Left forelimb (tissue), 1 donor: ENCODE measurements around the gene GSTCD.
A peak's percentile ranks its signal among the peaks of the same experiment; 100 is the strongest.
"Not testable (repeated sequence)": the region's sequence is repeated elsewhere in the genome, so short reads cannot be mapped to it uniquely, and the experiment has no call there.

Experiments
- DNase-seq: peaks from one replicate; pipeline ENCODE4 v3.0.0-alpha.2; 2018; ENCODE audit warnings: low spot score

GSTCD gene, protein sequence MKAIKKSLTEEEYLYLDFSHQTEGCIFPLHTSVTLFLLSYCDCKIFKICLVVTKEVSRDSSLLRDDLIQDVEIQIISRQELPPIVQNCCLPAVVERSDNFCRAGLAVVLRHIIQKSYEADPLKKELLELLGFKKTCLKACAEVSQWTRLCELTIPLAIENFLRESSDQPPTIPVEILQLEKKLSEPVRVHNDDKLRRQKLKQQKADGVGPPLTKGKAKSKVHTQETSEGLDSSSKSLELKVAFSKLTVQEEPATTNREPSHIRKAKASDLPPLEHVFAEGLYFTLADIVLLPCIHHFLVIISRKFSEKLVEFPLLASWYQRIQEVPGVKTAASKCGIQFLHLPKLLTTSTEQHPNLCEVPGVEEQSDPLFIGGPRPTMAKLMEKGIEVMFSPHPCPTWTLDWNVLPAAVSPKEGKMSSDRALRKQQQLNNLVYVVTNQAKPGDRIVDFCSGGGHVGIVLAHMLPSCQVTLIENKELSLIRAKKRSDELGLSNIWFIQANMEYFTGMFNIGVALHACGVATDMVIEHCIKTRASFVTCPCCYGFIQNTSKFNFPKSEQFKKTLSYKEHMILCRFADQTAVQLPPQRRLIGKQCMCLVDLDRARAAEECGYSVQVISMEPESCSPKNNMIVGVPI

DNA sequence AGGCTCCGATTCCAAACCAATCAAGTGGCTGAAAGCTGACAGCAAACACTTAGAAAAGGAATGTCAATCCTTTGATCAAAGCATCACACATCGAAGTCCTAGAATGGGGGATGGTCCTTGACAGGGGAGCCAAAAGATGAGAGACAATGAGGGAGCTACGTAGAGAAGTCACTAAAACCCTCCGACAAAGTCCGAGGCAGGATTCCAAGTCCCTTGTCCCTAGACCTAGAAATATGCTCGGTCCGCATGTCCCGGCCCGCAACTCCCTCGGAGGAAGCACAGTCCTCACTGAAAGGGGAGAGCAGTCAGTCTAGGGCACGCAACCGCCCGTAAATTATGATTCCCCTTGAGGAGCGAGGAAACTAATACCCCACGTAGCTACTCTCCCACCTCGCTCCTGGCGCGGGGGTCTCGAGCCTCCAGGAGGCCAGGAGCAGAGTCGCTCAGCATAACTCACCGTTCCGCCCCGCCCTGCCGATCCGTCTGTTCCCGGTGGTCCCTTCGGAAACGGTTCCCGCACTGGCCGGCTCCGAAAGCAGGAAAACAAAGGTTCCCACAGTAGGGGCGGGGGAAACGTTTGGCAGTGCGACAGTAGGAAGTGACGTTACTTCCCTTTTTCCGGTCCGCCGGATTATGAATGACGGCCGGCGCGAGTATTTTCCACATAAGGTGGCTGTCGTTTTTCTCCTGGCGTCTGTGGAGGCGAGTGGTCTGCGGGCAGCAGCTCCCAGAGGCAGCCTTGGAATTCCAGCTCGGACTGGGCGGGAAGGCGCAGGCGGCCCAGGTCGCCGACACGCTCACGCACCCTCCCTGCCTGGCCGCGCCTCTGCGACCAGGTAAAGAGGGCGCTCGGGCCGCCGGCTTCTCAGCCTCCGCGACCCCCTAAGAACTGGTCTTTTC is at the start of gene GSTCD, which contains the start of gene INTS12:
TSS of gene GSTCD (plus strand) at position 604 of the 900 bp plus-strand sequence. CDS start 8,830 bp downstream, outside the sequence.
TSS of gene INTS12 (minus strand) at position 509 of the 900 bp plus-strand sequence. CDS start 8,684 bp downstream, outside the sequence.
- DNase-seq: peak; percentile 95

DNA sequence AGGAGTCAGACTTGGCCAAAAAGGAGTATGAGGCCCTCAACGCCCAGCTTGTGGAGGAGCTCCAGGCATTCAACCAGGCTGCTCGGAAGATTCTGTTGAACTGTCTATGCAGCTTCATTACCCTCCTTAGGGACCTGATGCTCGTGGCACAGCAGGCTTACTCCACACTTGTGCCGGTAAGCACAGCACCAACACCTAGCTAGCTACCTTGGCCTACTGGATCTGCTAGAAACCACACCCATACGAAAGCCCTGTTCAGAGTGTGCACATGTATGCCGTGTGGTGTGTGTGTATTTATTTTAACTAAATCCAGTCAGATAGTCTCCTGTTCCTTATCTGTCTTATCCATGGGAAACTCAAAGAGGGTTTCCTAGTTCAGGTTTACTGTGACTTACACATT is 49.4 kb upstream of the GSTCD start:
- no peak for DNase-seq

DNA sequence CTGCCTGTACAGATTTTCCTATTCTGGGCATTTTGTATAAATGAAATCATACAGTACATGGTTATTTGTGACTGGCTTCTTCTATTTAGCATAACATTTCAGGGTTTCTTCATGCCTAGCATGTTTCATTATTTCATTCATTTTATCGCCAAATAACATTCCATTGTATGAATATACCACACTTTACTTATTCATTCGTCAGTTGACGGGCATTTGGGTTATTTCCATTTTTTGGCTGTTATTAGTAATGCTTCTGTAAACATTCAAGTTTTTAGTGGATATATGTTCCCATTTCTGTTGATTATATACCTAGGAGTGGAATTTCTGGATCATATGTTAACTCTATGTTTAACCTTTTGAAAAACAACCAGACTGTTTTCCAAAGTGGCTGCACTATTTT is 47.6 kb upstream of the GSTCD start:
- DNase-seq: no peak

DNA sequence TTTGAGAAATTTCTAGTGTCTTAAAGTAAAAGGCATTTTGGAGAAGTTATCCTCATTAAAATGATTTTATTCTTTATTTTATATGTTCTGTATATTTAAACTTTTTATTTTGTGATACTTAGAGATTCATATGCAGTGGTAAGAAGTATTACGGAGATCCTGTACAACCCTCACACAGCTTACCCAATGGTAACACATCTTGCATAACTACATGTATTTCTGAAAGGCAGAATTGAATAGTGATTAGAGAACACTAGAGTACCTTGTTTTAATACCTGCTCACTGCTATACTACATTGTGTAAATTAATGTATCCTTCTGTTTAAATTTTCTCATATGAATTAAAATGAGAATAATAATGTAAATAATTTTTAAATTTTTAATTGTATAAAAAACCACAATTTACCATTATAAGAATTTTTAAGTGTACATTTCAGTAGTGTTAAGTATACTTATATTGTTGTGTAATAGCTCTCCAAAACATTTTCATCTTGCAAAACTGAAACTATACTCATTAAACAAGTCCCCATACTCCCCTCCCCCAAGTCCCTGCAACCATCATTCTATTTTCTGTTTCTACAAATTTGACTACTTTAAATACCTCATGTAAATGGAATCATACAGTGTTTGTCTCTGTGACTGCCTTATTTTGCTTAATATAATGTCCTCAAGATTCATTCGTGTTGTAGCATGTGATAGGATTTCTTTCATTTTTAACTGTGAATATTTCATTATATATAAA is 45.5 kb upstream of the GSTCD start:
- DNase-seq: no peak

DNA sequence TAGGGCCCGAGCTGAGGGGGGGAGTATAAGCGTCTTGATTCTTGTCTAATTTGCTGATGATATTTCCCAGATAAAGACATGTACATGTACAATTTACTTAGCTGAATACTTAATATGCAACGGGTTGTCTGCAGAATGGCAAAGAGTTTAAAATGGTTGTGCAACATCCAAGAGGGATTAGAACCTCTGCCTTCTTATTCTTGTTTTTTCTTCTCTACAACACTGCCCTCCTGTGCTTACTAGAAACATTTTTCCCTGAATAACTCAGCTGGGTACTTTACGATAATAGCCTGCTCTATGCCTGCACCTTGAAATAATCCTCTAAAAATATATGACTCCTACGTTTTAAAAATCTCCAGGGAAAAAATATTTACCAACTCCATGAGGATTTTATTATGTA is 41.9 kb upstream of the GSTCD start:
- no peak for DNase-seq

DNA sequence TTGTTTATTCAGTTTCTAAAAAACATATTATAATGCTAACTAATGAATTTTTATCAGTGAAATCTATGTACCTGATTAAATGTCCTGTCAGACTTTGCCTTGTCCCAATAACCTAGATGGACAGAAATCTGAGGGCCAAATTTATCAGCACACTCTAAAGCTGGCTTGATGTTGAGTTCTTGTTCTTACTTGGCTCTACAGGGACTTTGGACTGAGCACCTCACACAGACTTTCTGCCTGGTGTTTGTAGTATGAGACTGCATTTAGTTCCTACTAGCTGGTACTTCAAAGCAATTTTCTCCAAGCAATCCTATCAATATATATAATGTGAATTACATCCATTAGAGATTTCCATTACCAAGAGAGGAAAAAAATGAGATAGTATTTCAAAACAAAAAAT is 37.9 kb upstream of the GSTCD start:
- DNase-seq: no peak

DNA sequence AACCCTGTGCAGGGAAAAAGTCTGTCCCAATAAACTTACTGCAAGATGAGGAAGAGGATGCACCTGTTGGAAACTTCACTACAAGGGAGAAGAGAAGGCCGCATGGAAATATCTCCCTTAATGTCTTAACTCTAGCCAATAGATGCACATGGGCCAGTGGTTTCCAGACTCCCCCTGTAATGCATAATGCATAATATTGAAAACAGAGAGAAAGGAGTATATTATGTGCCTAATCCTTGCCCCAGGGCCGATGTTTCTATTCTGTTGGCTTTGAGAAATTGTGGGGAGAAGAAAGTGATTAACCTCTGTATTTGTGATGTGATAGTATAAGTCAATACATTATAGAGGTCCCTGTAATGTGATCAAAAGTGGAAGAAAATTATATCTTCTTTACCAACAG is 37.3 kb upstream of the GSTCD start:
- no peak for DNase-seq

DNA sequence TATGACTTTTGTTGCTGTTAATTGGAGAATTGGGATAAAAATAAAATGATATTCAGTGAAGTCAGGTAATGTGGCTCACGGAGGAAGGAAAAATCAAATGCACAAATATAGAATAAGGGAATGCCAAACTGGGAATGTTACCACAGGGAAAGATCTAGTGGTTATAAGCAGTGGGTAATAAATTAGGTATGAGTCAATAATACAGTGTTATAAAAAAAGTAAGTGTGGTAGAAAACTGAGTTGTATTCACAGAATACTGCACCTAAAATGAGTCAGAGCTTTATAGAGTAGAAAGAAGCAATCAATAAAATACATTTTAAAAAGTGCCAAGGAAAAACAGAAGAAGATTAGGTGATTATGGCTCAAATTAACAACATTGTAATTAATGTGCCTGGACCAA is 34.6 kb upstream of the GSTCD start:
- DNase-seq: no peak

DNA sequence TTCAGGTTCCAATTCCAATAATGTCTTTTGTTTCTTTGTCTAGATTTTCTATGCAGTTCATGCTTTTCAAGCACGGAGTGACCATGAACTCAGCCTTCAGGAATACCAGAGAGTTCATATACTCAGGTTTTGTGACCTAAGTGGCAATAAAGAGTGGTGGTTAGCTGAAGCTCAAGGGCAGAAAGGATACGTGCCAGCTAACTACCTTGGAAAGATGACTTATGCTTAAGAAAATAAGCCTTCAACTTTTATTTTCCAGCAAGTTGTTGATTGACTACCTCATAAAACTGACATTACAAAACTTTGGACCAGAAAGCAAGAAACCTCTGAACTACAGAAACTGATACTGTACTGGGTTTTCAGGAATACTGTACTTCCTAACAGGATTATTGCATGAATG is 30.9 kb upstream of the GSTCD start:
- DNase-seq: no peak

DNA sequence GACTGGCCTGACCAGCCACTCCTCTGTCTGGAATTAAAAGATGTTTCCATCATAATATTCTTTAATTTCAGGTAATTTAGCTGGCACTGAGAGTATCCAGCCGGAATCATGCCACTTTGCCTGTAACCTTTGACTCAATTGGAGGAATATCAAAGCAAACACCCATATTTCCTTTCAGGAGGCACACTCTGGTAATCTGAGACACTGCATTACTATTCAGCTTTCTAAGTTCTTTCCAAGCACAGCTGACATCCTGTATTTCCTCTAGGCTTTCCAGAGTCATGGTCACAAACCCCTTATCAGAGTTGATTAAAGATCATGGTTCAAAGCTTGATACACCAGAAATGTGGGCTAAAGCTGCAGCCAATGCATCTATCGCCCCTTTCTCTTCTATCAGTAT is 29.4 kb upstream of the GSTCD start:
- no peak for DNase-seq

DNA sequence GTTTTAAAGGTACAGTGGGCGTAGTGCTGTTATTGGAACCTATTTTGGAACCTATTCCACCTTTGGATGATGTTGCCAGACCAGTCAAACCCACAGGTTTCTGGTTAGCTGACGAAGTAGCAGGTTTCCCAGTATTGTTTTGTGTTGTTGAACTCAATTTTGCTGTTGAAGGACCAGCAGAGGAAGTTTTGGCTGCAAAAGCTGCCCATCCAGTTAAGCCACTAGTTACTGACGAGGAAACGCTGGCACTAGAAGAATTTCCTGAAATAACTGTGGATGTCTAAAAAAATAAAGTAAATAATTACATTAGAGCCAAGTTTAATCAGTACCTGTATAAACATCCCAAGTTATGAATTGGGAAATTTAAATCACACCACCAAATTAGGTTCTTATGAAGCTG is 25.5 kb upstream of the GSTCD start:
- no peak for DNase-seq

DNA sequence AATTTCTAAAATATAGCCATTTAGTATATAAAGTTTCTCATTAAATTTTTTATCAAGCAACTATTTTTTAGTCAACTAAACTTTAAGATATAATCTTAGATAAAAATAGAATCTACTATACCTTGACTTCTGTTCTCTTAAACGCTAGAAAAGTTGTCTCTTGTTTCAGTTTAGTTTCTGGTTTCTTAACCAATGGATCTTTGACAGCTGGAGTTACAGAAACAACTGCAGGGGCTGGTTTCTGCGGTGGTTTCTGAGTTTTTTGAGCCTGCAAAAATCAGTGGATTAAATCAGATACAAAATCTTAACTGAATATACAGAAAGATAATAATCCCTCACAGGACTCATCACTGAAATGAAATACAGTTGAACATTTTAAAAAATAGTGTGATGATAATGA is 22.0 kb upstream of the GSTCD start:
- DNase-seq: no peak

DNA sequence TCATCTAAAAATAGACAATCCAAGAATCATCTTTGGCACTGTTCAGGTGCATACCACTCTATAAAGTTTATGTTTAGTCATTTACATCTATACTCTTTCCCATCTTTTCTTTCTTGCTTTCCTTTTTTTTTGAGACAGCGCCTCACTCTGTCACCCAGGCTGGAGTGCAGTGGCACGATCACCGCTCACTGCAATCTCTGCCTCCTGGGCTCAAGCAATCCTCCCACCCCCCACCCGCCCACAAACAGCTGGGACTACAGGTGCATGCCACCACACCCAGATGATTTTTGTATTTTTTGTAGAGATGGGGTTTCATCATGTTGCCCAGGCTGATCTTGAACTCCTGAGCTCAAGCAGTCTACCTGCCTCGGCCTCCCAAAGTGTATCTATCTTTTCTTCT is 13.8 kb upstream of the GSTCD start:
- DNase-seq: not testable (repeated sequence)

DNA sequence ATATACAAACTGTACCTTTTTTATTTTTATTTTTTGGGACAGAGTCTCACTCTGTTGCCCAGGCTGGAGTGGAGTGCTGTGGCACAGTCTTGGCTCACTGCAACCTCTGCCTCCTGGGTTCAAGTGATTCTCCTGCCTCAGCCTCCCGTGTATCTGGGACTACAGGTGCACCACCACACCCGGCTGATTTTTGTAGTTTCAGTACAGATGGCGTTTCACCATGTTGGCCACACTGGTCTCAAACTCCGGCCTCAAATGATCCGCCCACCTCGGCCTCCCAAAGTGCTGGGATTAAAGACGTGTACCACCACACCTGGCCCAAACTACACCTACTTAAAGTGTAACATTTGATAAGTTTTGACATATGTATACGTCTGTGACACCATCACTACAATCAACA is 12.8 kb upstream of the GSTCD start:
- not testable (repeated sequence) for DNase-seq

DNA sequence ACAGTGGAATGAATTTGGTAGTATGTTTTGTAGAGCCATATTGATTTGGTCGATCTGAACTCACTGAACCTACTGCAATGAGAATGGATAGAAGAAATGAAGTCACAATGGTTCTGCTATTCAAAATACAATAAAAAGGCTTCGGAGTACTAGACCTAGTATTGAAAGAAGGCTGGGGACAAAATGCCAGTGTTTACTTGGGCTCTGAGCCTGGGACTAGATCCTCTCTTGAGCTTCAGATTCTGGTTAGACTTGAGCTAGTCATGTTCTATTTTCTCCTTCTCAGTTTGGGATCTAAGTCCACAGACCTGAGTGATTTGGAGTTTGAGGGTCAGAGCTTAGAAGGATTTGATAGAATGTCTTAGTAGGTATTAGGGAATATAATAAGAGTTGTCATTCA is 10.0 kb upstream of the GSTCD start:
- DNase-seq: no peak

DNA sequence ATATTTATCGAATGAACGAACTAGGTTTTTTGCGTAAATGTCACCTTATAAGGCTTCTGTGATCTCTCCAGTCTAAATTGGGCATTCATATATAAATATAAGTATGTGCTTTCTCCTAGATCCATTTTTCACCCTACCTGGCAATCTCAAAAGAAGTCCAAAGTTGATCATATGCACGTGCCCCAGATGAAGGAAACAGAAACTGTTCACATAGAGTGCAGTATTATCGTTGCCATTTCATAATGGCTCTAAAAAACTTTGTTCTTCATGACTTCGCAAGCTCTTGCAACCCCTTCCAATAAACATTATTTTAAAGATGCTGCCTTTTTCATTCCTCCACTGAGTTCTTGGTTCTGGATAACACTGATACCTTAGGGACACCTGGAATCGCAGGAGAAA is 803 bp upstream of the GSTCD start:
- DNase-seq: no peak

DNA sequence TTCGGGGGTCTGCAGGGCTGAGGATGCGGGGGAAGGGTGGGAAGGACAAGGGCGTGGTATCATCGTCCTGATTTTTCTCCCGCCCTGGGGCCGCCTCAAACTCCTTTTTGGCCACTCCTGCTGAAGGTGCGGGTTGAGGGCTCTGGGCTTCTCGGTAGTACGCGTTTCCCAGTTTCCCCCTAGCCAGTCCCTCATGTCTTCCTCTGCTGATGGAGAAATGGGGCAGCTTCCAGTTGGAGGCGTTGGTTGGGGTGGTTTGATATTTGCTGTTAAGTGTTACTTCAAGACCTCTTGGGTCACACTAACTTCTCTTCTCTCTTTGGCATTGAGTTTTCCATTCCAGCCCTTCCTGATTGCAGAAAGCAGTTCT is 482 bp downstream of the GSTCD start:
- no peak for DNase-seq

DNA sequence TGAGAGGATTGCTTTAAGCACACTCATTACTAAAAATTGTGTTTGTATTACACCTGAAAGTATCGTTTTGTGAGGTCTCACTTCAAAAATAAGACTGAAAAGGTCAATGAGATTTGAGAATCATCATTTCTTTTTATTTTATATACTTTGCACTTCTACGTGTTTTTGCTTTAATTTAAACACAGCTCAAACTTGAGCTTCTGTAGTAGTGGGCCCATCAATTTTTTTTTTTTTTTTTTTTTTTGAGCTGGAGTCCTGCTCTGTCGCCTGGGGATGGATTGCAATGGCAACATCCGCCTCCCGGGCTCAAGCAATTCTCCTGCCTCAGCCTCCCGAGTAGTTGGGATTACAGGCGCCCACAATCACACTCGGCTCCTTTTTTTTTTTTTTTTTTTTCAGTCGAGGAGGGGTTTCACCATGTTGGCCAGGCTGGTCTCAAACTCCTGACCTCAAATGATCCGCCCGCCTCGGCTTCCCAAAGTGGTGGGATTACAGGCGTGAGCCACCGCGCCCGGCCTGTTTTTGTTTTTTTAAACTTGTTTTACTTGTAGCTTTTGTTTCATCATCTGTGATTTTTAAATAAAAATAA is 1.5 kb downstream of the GSTCD start:
- no peak for DNase-seq

DNA sequence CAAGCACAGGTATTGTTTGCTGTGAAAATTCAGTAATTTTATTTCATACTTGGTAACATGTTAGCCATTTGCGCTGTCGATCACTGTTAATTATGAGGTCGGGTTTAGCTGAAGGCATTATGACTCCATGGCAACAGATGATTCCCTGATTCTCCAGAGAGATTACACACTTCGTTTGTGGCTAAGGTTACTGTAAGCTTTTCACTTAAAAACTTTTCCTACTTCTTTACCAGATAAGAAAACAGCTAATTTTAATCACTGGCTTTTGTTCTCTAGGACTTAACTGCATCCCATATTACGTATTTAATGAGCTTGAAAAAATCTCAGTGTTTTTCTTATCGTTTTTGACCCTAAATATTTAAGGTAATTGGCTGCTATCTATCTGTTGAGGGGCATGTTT is 2.1 kb downstream of the GSTCD start:
- DNase-seq: no peak

DNA sequence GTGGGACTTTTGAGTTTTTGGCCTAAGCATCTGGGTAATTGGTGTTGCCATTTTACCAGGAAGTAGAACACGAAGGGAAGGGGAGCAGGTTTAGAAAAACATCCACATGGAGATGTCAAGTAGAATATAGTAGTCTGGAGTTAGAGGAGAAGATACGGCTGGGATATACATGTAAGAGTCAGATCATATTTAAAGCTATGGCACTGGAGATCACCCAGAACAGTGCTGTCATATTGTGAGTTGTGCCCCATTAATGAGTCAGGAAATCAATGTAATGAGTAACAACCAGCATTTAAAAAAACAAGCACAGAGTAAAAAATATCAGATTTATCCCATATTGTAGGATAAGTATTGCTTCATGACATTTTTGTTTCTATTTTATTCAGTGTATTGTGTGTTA is 4.2 kb downstream of the GSTCD start:
- DNase-seq: no peak

DNA sequence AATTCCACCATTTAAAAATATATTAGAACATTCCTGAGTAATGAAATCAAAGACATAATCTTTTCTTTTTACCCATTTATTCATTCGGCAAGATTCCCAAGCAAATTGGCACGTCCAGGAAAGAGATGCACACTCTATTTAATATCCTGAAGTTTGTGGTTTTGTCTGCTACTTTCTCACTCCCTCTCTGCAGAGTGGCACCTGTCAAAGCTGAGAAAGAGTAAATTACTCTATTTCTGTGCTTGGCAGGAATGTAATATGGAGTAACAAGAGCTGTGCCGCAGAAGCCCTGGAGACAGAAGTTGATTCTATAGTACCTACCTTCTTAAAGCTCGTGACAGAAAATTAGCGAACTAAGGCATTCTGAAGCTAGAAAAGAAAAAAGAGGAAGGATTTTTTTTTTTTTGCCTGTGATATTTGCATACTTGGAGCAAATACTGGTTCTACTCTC is 5.5 kb downstream of the GSTCD start:
- DNase-seq: no peak
